ENCODE measurements around the gene MYRIP.
"Not testable (repeated sequence)": the region's sequence is repeated elsewhere in the genome, so short reads cannot be mapped to it uniquely, and the experiment has no call there.

- TF ChIP-seq CTCF, POLR2A (IDR thresholded peaks at IDR 0.05): not testable (repeated sequence)
These were observed 24.4 kb downstream of the MYRIP start for GRCh38 chr3:39833764-39834163.

Data from thyroid gland (tissue), 4 donors.